NCI-H82 (cell line): ENCODE measurements around the gene EMILIN2.

Source experiments
- DNase-seq: peaks from one replicate; lab custom pipeline; 2025; lab: John Stamatoyannopoulos, UW

The EMILIN2 gene

DNA sequence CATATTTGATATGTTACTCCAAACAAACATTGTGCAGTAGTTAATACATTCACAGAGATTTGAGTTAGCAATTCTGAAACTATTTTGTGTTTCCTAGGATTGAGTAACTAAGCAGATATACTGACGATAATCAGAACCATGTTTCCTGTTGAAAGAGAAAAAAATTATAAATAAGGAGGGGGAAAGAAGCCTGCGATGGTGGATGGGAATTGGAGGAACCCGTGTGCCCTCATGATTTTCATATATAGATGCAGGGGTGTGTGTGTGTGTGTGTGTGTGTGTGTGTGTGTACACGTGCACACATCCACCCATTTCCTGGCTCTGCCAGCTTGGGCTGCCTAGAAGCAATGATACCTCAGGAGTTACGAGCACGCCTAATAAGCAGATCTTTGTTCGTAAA, 109.2 kb downstream of the EMILIN2 start:
- no peak for DNase-seq

DNA sequence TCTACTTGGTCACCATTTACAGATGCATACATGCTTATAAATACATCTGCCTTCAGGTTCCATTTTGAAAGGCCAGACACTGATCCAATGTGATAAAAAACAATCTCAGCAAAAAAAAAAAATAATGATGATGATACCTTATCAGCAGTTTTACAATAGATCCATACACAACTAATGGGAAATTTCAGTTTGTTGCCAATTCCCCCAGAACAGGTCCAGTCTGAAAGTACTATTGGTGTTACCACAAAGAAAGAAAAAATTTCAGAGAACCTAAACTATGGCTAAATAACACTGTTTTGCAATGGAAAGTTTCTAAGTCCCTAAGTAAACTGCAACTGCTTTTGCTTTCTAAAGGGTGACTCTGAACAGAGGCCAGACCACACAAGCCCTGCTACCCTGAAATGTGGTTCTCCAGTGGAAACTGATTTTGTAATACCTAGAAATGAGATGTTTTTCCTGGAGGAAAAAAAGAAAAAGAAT, 112.1 kb downstream of the EMILIN2 start:
- no peak for DNase-seq

DNA sequence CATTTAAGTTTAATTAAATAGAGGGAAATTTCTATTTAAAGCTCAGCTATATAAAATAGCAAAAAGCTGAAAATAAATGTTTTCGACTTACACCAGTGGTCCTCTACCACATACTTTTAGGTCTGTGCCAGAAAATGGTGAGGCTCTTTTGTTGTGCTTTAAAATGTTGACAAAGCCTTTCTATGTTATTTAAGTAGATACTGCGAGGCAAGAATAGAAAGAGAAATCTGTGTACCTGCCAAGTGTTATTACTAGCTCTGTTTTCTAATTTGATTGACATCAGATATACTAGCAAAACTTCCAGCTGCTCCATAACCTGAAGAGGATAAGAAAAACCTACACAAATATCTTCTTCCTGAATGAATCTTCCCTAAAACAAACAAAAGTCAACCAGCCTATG, 112.5 kb downstream of the EMILIN2 start:
- DNase-seq = no peak

GRCh38 chr18:2960983-2961696, 114.3 kb downstream of the EMILIN2 start:
- DNase-seq = no peak

GRCh38 chr18:2961821-2962220, 115.0 kb downstream of the EMILIN2 start:
- DNase-seq = no peak

- DNase-seq = no peak
These were observed 116.2 kb downstream of the EMILIN2 start for GRCh38 chr18:2963048-2963447.

- no peak for DNase-seq
These were observed 117.7 kb downstream of the EMILIN2 start for GRCh38 chr18:2964361-2965010.
